GM23338 (cell line): Measurements from ENCODE around the gene NFATC3. TPM values are rescaled to one million over a fixed set of nuclear protein-coding genes. Genes with fewer than 3 reads are reported as not detected.

Experiments used
- ATAC-seq: fragments of 200-7000 bp; cut with Tn5 transposase; 3 replicates; pipeline ENCODE4 v1.9.1; 2020
- DNase-seq: peaks from one replicate; pipeline ENCODE4 v3.0.0-alpha.2; 2015; ENCODE audit warnings: low spot score
- H2AFZ ChIP-seq: fragments of 200-600 bp; sonication (generic); 2 replicates; pipeline ENCODE4 v1.8.0; 2016; ENCODE audit warnings: antibody characterized with exemption, mild to moderate bottlenecking, moderate library complexity
- H3F3A ChIP-seq: fragments of 200-600 bp; sonication (generic); replicated peaks from 2 replicates; pipeline ENCODE4 v1.8.0; 2017; ENCODE audit warnings: antibody characterized with exemption, mixed run types, low read depth
- H3K27ac ChIP-seq: fragments of 200-600 bp; sonication (generic); 2 replicates; pipeline ENCODE4 v1.6.1; 2016; ENCODE audit warnings: low read depth
- H3K27me3 ChIP-seq: fragments of 200-600 bp; sonication (generic); 2 replicates; pipeline ENCODE4 v1.8.0; 2016; ENCODE audit warnings: mild to moderate bottlenecking, mixed run types, moderate library complexity; ENCODE audit not compliant: insufficient read depth
- H3K36me3 ChIP-seq: fragments of 200-600 bp; sonication (generic); 2 replicates; pipeline ENCODE4 v1.8.0; 2016; ENCODE audit warnings: mild to moderate bottlenecking; ENCODE audit not compliant: insufficient read depth
- H3K4me1 ChIP-seq: fragments of 200-600 bp; sonication (generic); 2 replicates; pipeline ENCODE4 v1.8.0; 2016; ENCODE audit warnings: mild to moderate bottlenecking, moderate library complexity; ENCODE audit not compliant: insufficient read depth
- H3K4me2 ChIP-seq: fragments of 200-600 bp; sonication (generic); 2 replicates; pipeline ENCODE4 v1.7.1; 2017; ENCODE audit warnings: mixed run types
- H3K4me3 ChIP-seq: fragments of 200-600 bp; sonication (generic); 2 replicates; pipeline ENCODE4 v1.6.1; 2016; ENCODE audit warnings: mixed run types
- H3K79me2 ChIP-seq: fragments of 200-600 bp; sonication (generic); replicated peaks from 2 replicates; pipeline ENCODE4 v1.8.0; 2017; ENCODE audit warnings: mild to moderate bottlenecking; ENCODE audit not compliant: insufficient read depth
- H3K9me2 ChIP-seq: fragments of 200-600 bp; sonication (generic); 2 replicates; pipeline ENCODE4 v1.8.0; 2017; ENCODE audit not compliant: insufficient read depth
- H4K20me1 ChIP-seq: fragments of 200-600 bp; sonication (generic); replicated peaks from 2 replicates; pipeline ENCODE4 v1.8.0; 2017; ENCODE audit warnings: mild to moderate bottlenecking; ENCODE audit not compliant: insufficient read depth
- H3K27ac Mint-ChIP-seq: 2 replicates; pipeline ENCODE4 v1.8.0; 2020; ENCODE audit warnings: inconsistent platforms, mild to moderate bottlenecking, moderate library complexity, mixed read lengths
- H3K27me3 Mint-ChIP-seq: 3 replicates; pipeline ENCODE4 v1.8.0; 2022; ENCODE audit warnings: low read depth, mild to moderate bottlenecking, moderate library complexity, mixed read lengths, inconsistent platforms; ENCODE audit not compliant: insufficient read depth, poor library complexity
- H3K36me3 Mint-ChIP-seq: 3 replicates; pipeline ENCODE4 v1.8.0; 2021; ENCODE audit warnings: low read depth, mild to moderate bottlenecking, inconsistent platforms, moderate library complexity, mixed read lengths
- H3K4me1 Mint-ChIP-seq: 3 replicates; pipeline ENCODE4 v1.8.0; 2020; ENCODE audit warnings: mild to moderate bottlenecking, inconsistent platforms, mixed read lengths
- H3K4me3 Mint-ChIP-seq: 3 replicates; pipeline ENCODE4 v1.8.0; 2021; ENCODE audit warnings: moderate library complexity, mild to moderate bottlenecking, inconsistent platforms, mixed read lengths
- H3K9me3 Mint-ChIP-seq: 3 replicates; pipeline ENCODE4 v1.8.0; 2020; ENCODE audit warnings: moderate library complexity, mild to moderate bottlenecking, inconsistent platforms, mixed read lengths
- CTCF ChIP-seq, 2 experiments: fragments of 200-600 bp in 1 of 2; sonication (generic) in 1 of 2; conservative IDR thresholded peaks; 2 replicates each; pipeline versions ENCODE4 v1.5.1 to v1.6.1; 2016 to 2017; ENCODE audit warnings: antibody characterized with exemption in 2 of 2, low read depth in 2 of 2, mild to moderate bottlenecking in 2 of 2, moderate library complexity in 1 of 2
- EZH2 ChIP-seq: fragments of 200-600 bp; sonication (generic); IDR thresholded peaks from one replicate; pipeline ENCODE4 v1.8.0; 2017; ENCODE audit warnings: antibody characterized with exemption, mild to moderate bottlenecking, low read depth; ENCODE audit not compliant: unreplicated experiment
- EZH2phosphoT487 ChIP-seq: fragments of 200-600 bp; sonication (generic); IDR thresholded peaks from one replicate; pipeline ENCODE4 v1.8.1; 2018; ENCODE audit warnings: antibody characterized with exemption; ENCODE audit not compliant: unreplicated experiment
- JUNB ChIP-seq: IDR thresholded peaks from one replicate; pipeline ENCODE4 v1.6.1; 2016; ENCODE audit warnings: antibody characterized with exemption; ENCODE audit not compliant: unreplicated experiment
- NANOG ChIP-seq: IDR thresholded peaks from 2 replicates; pipeline ENCODE4 v1.6.1; 2016; ENCODE audit warnings: antibody characterized with exemption, borderline replicate concordance
- POLR2AphosphoS5 ChIP-seq: IDR thresholded peaks from 2 replicates; pipeline ENCODE4 v1.6.1; 2016; ENCODE audit warnings: antibody characterized with exemption, low read depth
- STAT1 ChIP-seq: IDR thresholded peaks from one replicate; pipeline ENCODE4 v1.6.1; 2016; ENCODE audit warnings: antibody characterized with exemption; ENCODE audit not compliant: unreplicated experiment
- ZNF114 ChIP-seq: fragments of 250-450 bp; sonication (Bioruptor Pico); IDR thresholded peaks from 2 replicates; pipeline ENCODE4 v1.5.0; 2020; ENCODE audit warnings: mild to moderate bottlenecking, moderate library complexity
- ZNF331 ChIP-seq: fragments of 250-450 bp; sonication (Bioruptor Pico); IDR thresholded peaks from 2 replicates; pipeline ENCODE4 v1.5.0; 2020; ENCODE audit warnings: low read depth, mild to moderate bottlenecking, moderate library complexity
- ZNF462 ChIP-seq: fragments of 250-450 bp; sonication (Bioruptor Pico); IDR thresholded peaks from 2 replicates; pipeline ENCODE4 v1.5.0; 2020; ENCODE audit warnings: mild to moderate bottlenecking, moderate library complexity
- polyA plus RNA-seq: library from polyadenylated mRNA; unstranded; fragments of >200 nt; fragmentation: Nextera tagmentation; extraction: Ambion mirVana; gene quantifications from 2 replicates; pipeline ENCODE4 v1.2.1, GENCODE V29; 2016
- total RNA-seq: library from RNA; depleted of rRNA; stranded (reverse); fragments of >200 nt; shearing (Covaris generic); gene quantifications from 2 replicates; pipeline ENCODE4 v1.2.3, GENCODE V29; 2014

Gene NFATC3
- total and polyA plus RNA-seq, 2 experiments from 2014 or later: 9.2 to 40.9 TPM

- Histone ChIP-seq H3K27ac (no peak overlapping the region), H3K4me2 (no peak overlapping the region), H3K27me3 (no peaks in the 10 kb centered on the region), H3K36me3 (no peaks in the 10 kb centered on the region), H3K4me3 (no peak overlapping the region), H3K79me2 (peaks cover 37% of the 10 kb centered on the region; the same call in 1 of the 2 replicates), H2AFZ (no peak overlapping the region), H3F3A (no peaks in the 10 kb centered on the region; the same call in 1 of the 2 replicates), H4K20me1 (peaks cover 17% of the 10 kb centered on the region), H3K4me1 (no peaks in the 10 kb centered on the region), H3K9me2 (no peaks in the 10 kb centered on the region)
- Mint-ChIP-seq H3K9me3 (no peaks in the 10 kb centered on the region), H3K4me3 (no peak overlapping the region), H3K36me3 (peaks cover 3% of the 10 kb centered on the region; the same call in 1 of the 3 replicates), H3K27ac (no peak overlapping the region), H3K4me1 (no peaks in the 10 kb centered on the region; the same call in 2 of the 3 replicates), H3K27me3 (peaks cover 4% of the 10 kb centered on the region)
- no peak for DNase-seq
- no peak for ATAC-seq
- no peak for TF ChIP-seq JUNB
- no peak for TF ChIP-seq EZH2
- no peak for TF ChIP-seq ZNF114
- TF ChIP-seq CTCF (conservative IDR thresholded peaks at IDR 0.05; ENCODE audit: low read depth in 2 of 2): no peak
- TF ChIP-seq NANOG: no peak
These were observed 51.3 kb downstream of the NFATC3 start for GRCh38 chr16:68136515-68136914.

- H3K27ac ChIP-seq: no peak overlapping the region
- H3K27me3 ChIP-seq: no peaks in the 10 kb centered on the region
- no peak overlapping the region for H3K27ac Mint-ChIP-seq
- H3K4me1 ChIP-seq: no peaks in the 10 kb centered on the region
- no peaks in the 10 kb centered on the region for H3K9me3 Mint-ChIP-seq
- H3K79me2 ChIP-seq: peaks cover 25% of the 10 kb centered on the region
- no peak overlapping the region for H3K4me3 Mint-ChIP-seq
- no peak overlapping the region for H3K4me2 ChIP-seq
- no peak overlapping the region for H3K4me3 ChIP-seq
- H3K36me3 ChIP-seq: no peaks in the 10 kb centered on the region
- H2AFZ ChIP-seq: no peak overlapping the region
- ATAC-seq (no peak), DNase-seq (no peak)
- no peaks in the 10 kb centered on the region for H3K27me3 Mint-ChIP-seq
- H3K4me1 Mint-ChIP-seq: no peaks in the 10 kb centered on the region; the same call in 2 of the 3 replicates
- no peaks in the 10 kb centered on the region for H3K36me3 Mint-ChIP-seq
- H3K9me2 ChIP-seq: no peaks in the 10 kb centered on the region
- H3F3A ChIP-seq: no peaks in the 10 kb centered on the region
- H4K20me1 ChIP-seq: 0 out of 2 replicates have a peak, but pooled peaks cover 9% of the 10 kb centered on the region
- no peak for TF ChIP-seq STAT1
- TF ChIP-seq ZNF462 (CRISPR knock-in tag): no peak
- TF ChIP-seq POLR2AphosphoS5: no peak
- TF ChIP-seq ZNF114: no peak
- no peak for TF ChIP-seq EZH2
- TF ChIP-seq EZH2phosphoT487: no peak
- no peak for TF ChIP-seq CTCF (conservative IDR thresholded peaks at IDR 0.05; ENCODE audit: low read depth in 2 of 2)
- no peak for TF ChIP-seq ZNF331 (CRISPR knock-in tag)
These were observed 58.8 kb downstream of the NFATC3 start for GRCh38 chr16:68144008-68144407.
